Testis (tissue), 3 donors: ENCODE data around the gene C17orf113. TPM values are rescaled to one million over a fixed set of nuclear protein-coding genes. Genes with fewer than 3 reads are reported as not detected.

Experiments
- DNase-seq: peaks from one replicate; pipeline ENCODE4 v3.0.0-alpha.2; 2019
- H3K27ac ChIP-seq, 2 donors: fragments of 200-600 bp; sonication (generic); one replicate each; pipeline ENCODE4 v1.5.1; 2019
- H3K27me3 ChIP-seq: fragments of 200-600 bp; sonication (generic); one replicate; pipeline ENCODE4 v1.5.1; 2019
- H3K36me3 ChIP-seq: fragments of 200-600 bp; sonication (generic); one replicate; pipeline ENCODE4 v1.5.1; 2017; ENCODE audit warnings: low read depth; ENCODE audit errors: missing control alignments
- H3K4me1 ChIP-seq: fragments of 200-600 bp; sonication (generic); one replicate; pipeline ENCODE4 v1.5.1; 2019
- H3K4me3 ChIP-seq, 2 donors: fragments of 200-600 bp; sonication (generic); one replicate each; pipeline ENCODE4 v1.5.1; 2017 to 2019
- H3K9me3 ChIP-seq: fragments of 200-600 bp; sonication (generic); one replicate; pipeline ENCODE4 v1.5.1; 2017
- CTCF ChIP-seq, 3 experiments: fragments of 450-650 bp in 2 of 3; fragments of 200-600 bp in 1 of 3; sonication (generic) in 1 of 3; IDR thresholded peaks; one replicate each; pipeline ENCODE4 v1.5.1; 2016 to 2019; ENCODE audit warnings: antibody characterized with exemption in 3 of 3, mild to moderate bottlenecking in 2 of 3, moderate library complexity in 1 of 3
- POLR2A ChIP-seq: fragments of 450-650 bp; IDR thresholded peaks from one replicate; pipeline ENCODE4 v1.6.1; 2017; ENCODE audit warnings: antibody characterized with exemption, mild to moderate bottlenecking, moderate library complexity
- WGBS, 2 donors: methylation state at CpG; one replicate each; pipeline ENCODE4 v1.1.5; 2018; 5-methylcytosine and 5-hydroxymethylcytosine counted together
- intact Hi-C: fragments of 100-400 bp; cut with DNase I; formaldehyde crosslinking; loops from one replicate; pipeline ENCODE4 v1.15.1; 2023; ENCODE audit warnings: low total_unique reads
- polyA plus RNA-seq: library from polyadenylated mRNA; stranded (reverse); fragments of 350-450 nt; fragmentation: Illumina TruSeq; extraction: RNeasy Lipid Tissue Mini Kit (QIAGEN cat#74804); gene quantifications from one replicate; pipeline ENCODE4 v1.2.3, GENCODE V29; 2014; ENCODE audit warnings: low read depth, low replicate concordance; ENCODE audit not compliant: insufficient read depth
- total RNA-seq, 2 donors: library from RNA; depleted of rRNA; stranded (reverse); fragments of >200 nt; gene quantifications; one replicate each; pipeline ENCODE4 v1.2.3, GENCODE V29; 2016

The C17orf113 gene
- total and polyA plus RNA-seq, 3 donors from 2014 or later = 2.8 to 11.3 (median 7.7) TPM

- WGBS, 2 donors = 82% methylated on average over 6 of the region's 6 CpGs
- Histone ChIP-seq H3K27ac (no peak overlapping the region), H3K36me3 (no peaks in the 10 kb centered on the region), H3K27me3 (no peaks in the 10 kb centered on the region), H3K4me1 (peaks cover 22% of the 10 kb centered on the region), H3K9me3 (no peaks in the 10 kb centered on the region), H3K4me3 (no peak overlapping the region)
- no peak for TF ChIP-seq POLR2A
- intact Hi-C loops = no loop called here
- no peak for DNase-seq
These were observed 2.0 kb upstream of the C17orf113 start for GRCh38 chr17:42052346-42052877.

GRCh38 chr17:42051645-42052044 lies 1.2 kb upstream of the C17orf113 start:
- Histone ChIP-seq H3K27ac (no peak overlapping the region), H3K27me3 (no peaks in the 10 kb centered on the region), H3K4me1 (peaks cover 22% of the 10 kb centered on the region), H3K9me3 (no peaks in the 10 kb centered on the region), H3K36me3 (no peaks in the 10 kb centered on the region), H3K4me3 (no peak overlapping the region)
- no peak for DNase-seq
- 89 to 100% methylated on average over 1 to 7 of the region's 7 CpGs for WGBS, 2 donors
- intact Hi-C loops = no loop called here
- TF ChIP-seq CTCF (IDR thresholded peaks at IDR 0.05) (no peak), POLR2A (no peak)

GRCh38 chr17:42051013-42051400 lies 606 bp upstream of the C17orf113 start:
- intact Hi-C loops = no loop called here
- no peak for TF ChIP-seq CTCF (IDR thresholded peaks at IDR 0.05)
- no peak for TF ChIP-seq POLR2A
- no peak for DNase-seq
- peaks cover 22% of the 10 kb centered on the region for H3K4me1 ChIP-seq
- peak overlapping the region; percentile 66 to 77 for H3K4me3 ChIP-seq
- no peak overlapping the region for H3K27ac ChIP-seq
- no peaks in the 10 kb centered on the region for H3K9me3 ChIP-seq
- 38% methylated on average over 8 of the region's 8 CpGs for WGBS, 2 donors
- no peaks in the 10 kb centered on the region for H3K27me3 ChIP-seq
- H3K36me3 ChIP-seq = no peaks in the 10 kb centered on the region

- Histone ChIP-seq H3K4me1 (peaks cover 16% of the 10 kb centered on the region), H3K27ac (peak overlapping the region; percentile 38 to 50), H3K36me3 (no peaks in the 10 kb centered on the region), H3K4me3 (peak overlapping the region; percentile 66 to 77), H3K27me3 (no peaks in the 10 kb centered on the region), H3K9me3 (no peaks in the 10 kb centered on the region)
- intact Hi-C loops = no loop called here
- DNase-seq = no peak
- WGBS, 2 donors = 0 to 2% methylated on average over 6 to 7 of the region's 7 CpGs
- TF ChIP-seq POLR2A = no peak
- TF ChIP-seq CTCF (IDR thresholded peaks at IDR 0.05) = no peak
These were observed 488 bp downstream of the C17orf113 start for GRCh38 chr17:42049834-42050392.

GRCh38 chr17:42047343-42047742 lies 3.1 kb downstream of the C17orf113 start:
- Histone ChIP-seq H3K27me3 (no peaks in the 10 kb centered on the region), H3K36me3 (no peaks in the 10 kb centered on the region), H3K27ac (no peak overlapping the region), H3K4me1 (peaks cover 12% of the 10 kb centered on the region), H3K4me3 (no peak overlapping the region), H3K9me3 (no peaks in the 10 kb centered on the region)
- intact Hi-C loops = no loop called here
- no peak for DNase-seq
- WGBS, 2 donors = 87% methylated on average over 12 of the region's 12 CpGs
- TF ChIP-seq POLR2A (no peak), CTCF (IDR thresholded peaks at IDR 0.05) (no peak)
